ENCODE results near the gene LOXL1. TPM values are rescaled to one million over a fixed set of nuclear protein-coding genes. Genes with fewer than 3 reads are reported as not detected.
"Not testable (repeated sequence)": the region's sequence is repeated elsewhere in the genome, so short reads cannot be mapped to it uniquely, and the experiment has no call there.

LOXL1 gene
- total RNA-seq, 1 experiment from 2014 or later: 10.4 TPM

GRCh38 chr15:73936588-73937290, 10.5 kb downstream of the LOXL1 start:
- DNase-seq (ENCODE audit: extremely low read depth, low read depth): no peak

DNA sequence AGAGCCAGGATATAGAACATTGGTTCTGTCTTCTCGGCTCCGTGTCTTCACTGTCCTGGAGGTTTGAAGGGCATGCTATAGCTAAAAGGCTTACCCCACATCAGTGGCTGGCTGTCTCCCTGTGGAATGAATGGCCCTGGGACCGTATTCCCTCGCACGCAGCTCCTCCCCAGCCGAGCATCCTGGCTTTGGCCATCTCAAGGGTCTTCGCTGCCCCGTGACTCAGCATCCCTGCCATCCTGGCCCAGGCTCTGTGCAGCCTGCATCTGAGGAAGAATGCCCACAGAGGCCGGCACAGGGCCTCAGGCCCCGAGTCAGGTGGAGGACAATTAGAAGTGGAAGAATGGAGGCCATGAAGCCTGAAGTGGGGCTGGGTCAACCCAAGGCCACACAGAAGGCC, 11.0 kb downstream of the LOXL1 start:
- no peak for DNase-seq (ENCODE audit: extremely low read depth, low read depth)

DNA sequence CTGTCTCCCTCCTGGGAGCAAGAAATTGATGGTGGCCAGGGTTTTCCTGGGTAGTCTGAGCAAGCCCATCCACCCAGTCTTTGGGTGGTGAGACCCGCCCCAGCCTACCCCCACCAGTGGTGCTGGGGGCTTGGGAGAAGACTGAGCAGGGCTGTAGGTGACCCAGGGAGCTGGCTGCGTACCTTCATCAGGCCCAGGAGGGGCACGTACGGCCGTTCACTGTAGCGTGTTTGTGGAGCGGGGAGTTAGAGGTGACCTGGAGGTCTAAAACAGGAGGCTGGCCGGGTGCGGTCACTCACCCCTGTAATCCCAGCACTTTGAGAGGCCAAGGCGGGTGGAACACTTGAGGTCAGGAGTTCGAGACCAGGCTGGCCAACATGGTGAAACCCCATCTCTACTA, 11.5 kb downstream of the LOXL1 start:
- DNase-seq (ENCODE audit: extremely low read depth, low read depth): no peak

GRCh38 chr15:73938516-73938915, 12.3 kb downstream of the LOXL1 start:
- DNase-seq (ENCODE audit: extremely low read depth, low read depth): not testable (repeated sequence)

GRCh38 chr15:73939138-73939537, 12.9 kb downstream of the LOXL1 start:
- no peak for DNase-seq (ENCODE audit: extremely low read depth, low read depth)

- no peak for DNase-seq (ENCODE audit: extremely low read depth, low read depth)
Observed at GRCh38 chr15:73940061-73940981, 14.1 kb downstream of the LOXL1 start.

- DNase-seq (ENCODE audit: extremely low read depth, low read depth): no peak
Observed at GRCh38 chr15:73941044-73941443, 14.8 kb downstream of the LOXL1 start.

GRCh38 chr15:73941449-73941848, 15.2 kb downstream of the LOXL1 start:
- no peak for DNase-seq (ENCODE audit: extremely low read depth, low read depth)

DNA sequence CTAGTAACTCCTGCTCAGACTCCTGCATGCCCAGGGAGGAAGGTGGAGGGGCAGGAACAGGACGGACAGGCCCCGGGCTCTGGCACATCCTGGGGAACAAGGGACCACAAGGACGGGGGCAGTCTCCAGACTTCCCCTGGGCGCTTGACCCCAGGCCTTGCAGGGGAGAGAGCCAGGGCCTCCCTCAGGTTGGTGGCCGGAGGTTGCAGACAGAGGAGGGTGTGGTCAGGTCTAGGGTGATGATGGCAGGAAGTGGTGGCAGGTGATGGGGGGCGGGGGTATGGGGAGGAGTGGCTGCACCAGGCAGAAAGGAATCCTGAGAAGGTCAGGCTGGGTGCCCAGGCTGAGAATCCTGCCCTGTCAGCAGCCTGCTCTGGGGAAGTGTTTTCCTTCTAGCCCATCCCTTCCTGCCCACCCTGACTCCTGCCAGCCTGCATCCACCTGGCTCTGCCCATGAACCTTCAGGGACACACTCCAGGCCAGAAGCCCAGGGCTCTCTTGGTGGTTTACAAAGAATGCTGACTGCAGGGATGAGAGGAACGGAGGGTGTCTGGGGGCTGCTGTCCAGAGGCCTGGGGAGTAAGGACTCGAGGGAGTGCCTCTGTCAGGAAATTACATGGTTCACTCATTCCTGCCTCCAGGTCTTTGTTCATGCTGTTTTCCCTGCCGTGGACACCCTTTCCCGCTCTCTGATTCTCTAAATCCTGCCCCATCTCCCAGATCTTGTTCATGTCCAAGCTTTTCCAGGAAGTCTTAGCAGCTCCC, 15.8 kb downstream of the LOXL1 start:
- no peak for DNase-seq (ENCODE audit: extremely low read depth, low read depth)

- no peak for DNase-seq (ENCODE audit: extremely low read depth, low read depth)
Observed at GRCh38 chr15:73942751-73943270, 16.5 kb downstream of the LOXL1 start.

GRCh38 chr15:73944161-73945129, 18.2 kb downstream of the LOXL1 start:
- no peak for DNase-seq (ENCODE audit: extremely low read depth, low read depth)

DNA sequence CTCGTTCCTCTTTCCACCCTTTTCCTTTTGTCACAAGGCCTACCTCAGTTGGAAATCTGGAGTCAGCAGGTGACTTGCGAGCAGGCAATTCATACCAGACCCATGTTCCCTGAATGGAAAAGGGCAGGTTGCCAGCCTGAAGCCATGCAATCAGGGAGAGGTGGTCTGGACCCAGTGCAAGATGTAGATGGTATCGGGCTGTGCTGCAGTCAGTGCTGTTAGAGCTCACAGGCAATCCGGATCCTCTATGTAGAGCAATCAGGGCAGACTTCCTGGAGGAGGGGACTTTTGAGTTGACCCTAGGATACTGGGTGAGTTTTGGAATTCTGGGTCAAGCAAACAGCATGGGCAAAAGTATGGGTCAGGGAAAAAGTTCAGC, 18.9 kb downstream of the LOXL1 start:
- DNase-seq (ENCODE audit: extremely low read depth, low read depth): no peak

GRCh38 chr15:73946046-73946721, 19.9 kb downstream of the LOXL1 start:
- no peak for DNase-seq (ENCODE audit: extremely low read depth, low read depth)

GRCh38 chr15:73946795-73947370, 20.6 kb downstream of the LOXL1 start:
- DNase-seq (ENCODE audit: extremely low read depth, low read depth): no peak

GRCh38 chr15:73947651-73948050, 21.4 kb downstream of the LOXL1 start:
- no peak for DNase-seq (ENCODE audit: extremely low read depth, low read depth)

DNA sequence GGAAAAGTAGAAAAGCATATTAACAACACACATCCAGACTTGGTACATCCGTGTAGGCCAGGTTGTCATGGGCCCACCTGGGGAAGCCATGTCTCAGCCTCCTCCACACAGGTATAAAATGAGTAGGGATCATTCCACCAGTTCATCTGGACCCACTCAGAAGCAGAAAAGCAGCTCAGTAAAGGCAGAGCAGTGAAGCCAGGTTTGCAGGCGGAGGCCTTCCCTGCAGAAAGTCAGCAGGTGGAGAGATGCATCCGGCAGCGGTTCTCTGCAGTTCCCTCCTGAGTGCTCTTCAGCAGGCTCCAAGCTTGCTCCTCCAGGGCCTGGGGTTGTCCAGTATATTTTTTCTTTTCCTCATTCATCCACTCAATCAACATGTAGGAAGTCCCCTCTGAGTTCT, 22.1 kb downstream of the LOXL1 start:
- DNase-seq (ENCODE audit: extremely low read depth, low read depth): no peak

GRCh38 chr15:73948982-73949381, 22.7 kb downstream of the LOXL1 start:
- DNase-seq (ENCODE audit: extremely low read depth, low read depth): no peak

- no peak for DNase-seq (ENCODE audit: extremely low read depth, low read depth)
Observed at GRCh38 chr15:73949496-73949895, 23.2 kb downstream of the LOXL1 start.

DNA sequence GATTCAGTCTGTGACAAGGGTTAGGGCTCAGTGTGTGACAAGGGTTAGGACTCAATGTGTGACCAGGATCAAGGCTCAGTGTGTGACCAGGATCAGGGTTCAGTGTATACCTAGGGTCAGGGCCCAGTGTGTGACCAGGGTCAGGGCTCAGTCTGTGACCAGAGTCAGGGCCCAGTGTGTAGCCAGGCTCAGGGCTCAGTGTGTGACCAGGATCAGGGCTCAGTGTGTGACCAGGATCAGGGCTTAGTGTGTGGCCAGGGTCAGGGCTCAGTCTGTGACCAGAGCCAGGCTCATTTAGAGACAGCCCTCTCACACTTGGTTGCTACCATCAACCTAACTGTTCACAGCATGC, 24.2 kb downstream of the LOXL1 start:
- no peak for DNase-seq (ENCODE audit: extremely low read depth, low read depth)

Measured in NCI-H460 (cell line).